Measurements from ENCODE around the gene EP400.

Gene EP400

GRCh38 chr12:131916306-131917138 lies 33.2 kb upstream of the EP400 start:
- H3K36me3 ChIP-seq (replicated peaks): peaks cover 10% of the 10 kb centered on the region
- no peak overlapping the region for H3K4me3 ChIP-seq
- DNase-seq (ENCODE audit: low spot score in 2 of 2): no peak
- H3K27me3 ChIP-seq (ENCODE audit: low read depth): no peaks in the 10 kb centered on the region
- no peaks in the 10 kb centered on the region for H3K9me3 ChIP-seq
- H3K4me1 ChIP-seq: no peaks in the 10 kb centered on the region
- in situ Hi-C loops (cut with MboI; ENCODE audit: low sequenced_read_pairs): no loop called here

- no peak overlapping the region for H3K4me3 ChIP-seq
- no peaks in the 10 kb centered on the region for H3K27me3 ChIP-seq (ENCODE audit: low read depth)
- in situ Hi-C loops (cut with MboI; ENCODE audit: low sequenced_read_pairs): no loop called here
- no peaks in the 10 kb centered on the region for H3K4me1 ChIP-seq
- H3K9me3 ChIP-seq: no peaks in the 10 kb centered on the region
- no peak for DNase-seq (ENCODE audit: low spot score in 2 of 2)
- H3K36me3 ChIP-seq (replicated peaks): peaks cover 5% of the 10 kb centered on the region
These were observed 32.5 kb upstream of the EP400 start for GRCh38 chr12:131917139-131917710.

GRCh38 chr12:131917711-131918306 lies 31.9 kb upstream of the EP400 start:
- in situ Hi-C loops (cut with MboI; ENCODE audit: low sequenced_read_pairs): no loop called here
- Histone ChIP-seq H3K9me3 (no peaks in the 10 kb centered on the region), H3K36me3 (replicated peaks) (peaks cover 4% of the 10 kb centered on the region), H3K27me3 (ENCODE audit: low read depth) (no peaks in the 10 kb centered on the region), H3K4me1 (no peaks in the 10 kb centered on the region), H3K4me3 (no peak overlapping the region)
- no peak for DNase-seq (ENCODE audit: low spot score in 2 of 2)

- peaks cover 4% of the 10 kb centered on the region for H3K36me3 ChIP-seq (replicated peaks)
- H3K9me3 ChIP-seq: no peaks in the 10 kb centered on the region
- in situ Hi-C loops (cut with MboI; ENCODE audit: low sequenced_read_pairs): no loop called here
- no peaks in the 10 kb centered on the region for H3K27me3 ChIP-seq (ENCODE audit: low read depth)
- H3K4me3 ChIP-seq: no peak overlapping the region
- no peaks in the 10 kb centered on the region for H3K4me1 ChIP-seq
- DNase-seq (ENCODE audit: low spot score in 2 of 2): no peak
These were observed 31.3 kb upstream of the EP400 start for GRCh38 chr12:131918311-131919050.

GRCh38 chr12:131919051-131919347 lies 30.7 kb upstream of the EP400 start:
- H3K27me3 ChIP-seq (ENCODE audit: low read depth): no peaks in the 10 kb centered on the region
- DNase-seq (ENCODE audit: low spot score in 2 of 2): no peak
- H3K4me1 ChIP-seq: no peaks in the 10 kb centered on the region
- no peak overlapping the region for H3K4me3 ChIP-seq
- H3K36me3 ChIP-seq (replicated peaks): peaks cover 4% of the 10 kb centered on the region
- in situ Hi-C loops (cut with MboI; ENCODE audit: low sequenced_read_pairs): no loop called here
- H3K9me3 ChIP-seq: no peaks in the 10 kb centered on the region

GRCh38 chr12:131919366-131920156 lies 30.2 kb upstream of the EP400 start:
- no peaks in the 10 kb centered on the region for H3K27me3 ChIP-seq (ENCODE audit: low read depth)
- H3K9me3 ChIP-seq: no peaks in the 10 kb centered on the region
- no peak for DNase-seq (ENCODE audit: low spot score in 2 of 2)
- in situ Hi-C loops (cut with MboI; ENCODE audit: low sequenced_read_pairs): no loop called here
- no peak overlapping the region for H3K4me3 ChIP-seq
- no peaks in the 10 kb centered on the region for H3K4me1 ChIP-seq
- peaks cover 4% of the 10 kb centered on the region for H3K36me3 ChIP-seq (replicated peaks)

GRCh38 chr12:131920157-131920508 lies 29.6 kb upstream of the EP400 start:
- Histone ChIP-seq H3K4me3 (no peak overlapping the region), H3K27me3 (ENCODE audit: low read depth) (no peaks in the 10 kb centered on the region), H3K36me3 (replicated peaks) (peaks cover 4% of the 10 kb centered on the region), H3K9me3 (no peaks in the 10 kb centered on the region), H3K4me1 (no peaks in the 10 kb centered on the region)
- in situ Hi-C loops (cut with MboI; ENCODE audit: low sequenced_read_pairs): no loop called here
- no peak for DNase-seq (ENCODE audit: low spot score in 2 of 2)

- Histone ChIP-seq H3K36me3 (replicated peaks) (peaks cover 4% of the 10 kb centered on the region), H3K27me3 (ENCODE audit: low read depth) (no peaks in the 10 kb centered on the region), H3K4me3 (no peak overlapping the region), H3K4me1 (no peaks in the 10 kb centered on the region), H3K9me3 (no peaks in the 10 kb centered on the region)
- in situ Hi-C loops (cut with MboI; ENCODE audit: low sequenced_read_pairs): no loop called here
- DNase-seq (ENCODE audit: low spot score in 2 of 2): no peak
These were observed 28.6 kb upstream of the EP400 start for GRCh38 chr12:131920902-131921840.

- DNase-seq (ENCODE audit: low spot score in 2 of 2): no peak
- Histone ChIP-seq H3K9me3 (no peaks in the 10 kb centered on the region), H3K36me3 (replicated peaks) (peaks cover 4% of the 10 kb centered on the region), H3K27me3 (ENCODE audit: low read depth) (no peaks in the 10 kb centered on the region), H3K4me1 (no peaks in the 10 kb centered on the region), H3K4me3 (no peak overlapping the region)
- in situ Hi-C loops (cut with MboI; ENCODE audit: low sequenced_read_pairs): no loop called here
These were observed 27.6 kb upstream of the EP400 start for GRCh38 chr12:131921866-131922769.

- no peaks in the 10 kb centered on the region for H3K27me3 ChIP-seq (ENCODE audit: low read depth)
These were observed 27.0 kb upstream of the EP400 start for GRCh38 chr12:131922772-131923171.

GRCh38 chr12:131923260-131923659 lies 26.5 kb upstream of the EP400 start:
- H3K36me3 ChIP-seq (replicated peaks): peaks cover 4% of the 10 kb centered on the region
- no peak overlapping the region for H3K4me3 ChIP-seq
- no peaks in the 10 kb centered on the region for H3K27me3 ChIP-seq (ENCODE audit: low read depth)
- no peak for DNase-seq (ENCODE audit: low spot score in 2 of 2)
- H3K4me1 ChIP-seq: no peaks in the 10 kb centered on the region; the same call in 1 of the 2 replicates
- in situ Hi-C loops (cut with MboI; ENCODE audit: low sequenced_read_pairs): no loop called here
- H3K9me3 ChIP-seq: no peaks in the 10 kb centered on the region

More at GRCh38 chr12:131922772-131923171, 27.0 kb upstream of the EP400 start:
- Histone ChIP-seq H3K4me3 (no peak overlapping the region), H3K9me3 (no peaks in the 10 kb centered on the region), H3K36me3 (replicated peaks) (peaks cover 4% of the 10 kb centered on the region), H3K4me1 (no peaks in the 10 kb centered on the region)
- no peak for DNase-seq (ENCODE audit: low spot score in 2 of 2)
- in situ Hi-C loops (cut with MboI; ENCODE audit: low sequenced_read_pairs): no loop called here
